Measurements from ENCODE around the gene RAB4A.
A peak's percentile ranks its signal among the peaks of the same experiment; 100 is the strongest.

RAB4A gene

DNA sequence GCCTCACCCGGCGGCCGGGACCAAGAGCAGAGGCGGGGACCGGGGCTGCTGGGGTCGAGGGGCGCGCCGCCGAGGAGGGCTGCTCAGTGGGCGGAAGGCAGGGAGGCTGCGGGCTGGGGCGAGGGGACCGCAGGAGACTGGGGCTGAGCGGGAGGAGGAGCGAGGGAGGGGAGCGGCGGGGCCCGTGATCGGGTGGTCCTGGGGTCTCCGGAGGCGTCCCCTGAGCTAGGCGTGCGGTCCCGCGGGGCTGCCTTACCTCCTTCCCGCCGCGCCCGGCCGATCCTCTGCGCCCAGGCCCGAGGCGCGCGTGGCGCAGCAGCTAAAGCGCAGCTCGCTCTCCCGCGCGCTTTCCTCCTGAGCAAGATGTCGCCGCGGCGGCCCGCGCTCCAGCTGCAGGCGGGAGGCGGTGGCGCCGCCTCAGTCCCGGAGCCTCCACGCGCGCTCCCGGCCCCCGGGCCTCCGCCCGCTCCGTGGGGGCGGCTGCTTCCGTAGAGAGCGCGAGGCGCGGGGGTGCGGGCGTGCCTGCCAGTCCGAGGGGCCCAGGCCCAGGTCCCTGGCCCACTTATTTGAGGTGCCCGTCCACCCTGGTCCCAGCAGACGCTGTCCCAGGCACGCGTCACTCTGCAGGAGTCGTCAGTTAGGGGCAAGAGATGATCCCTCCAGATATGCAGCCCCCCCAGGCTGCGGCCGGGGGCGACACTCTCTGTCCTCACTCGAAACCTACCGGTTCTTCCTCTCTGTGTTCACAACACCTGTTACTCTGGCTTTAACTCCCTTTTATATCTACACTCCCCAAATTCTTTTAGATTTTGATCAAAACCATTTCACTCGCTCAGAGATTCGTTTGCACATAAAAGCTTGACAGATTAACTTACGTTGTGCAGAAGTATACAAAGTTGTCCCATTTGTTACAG, 72.0 kb downstream of the RAB4A start, which contains the start of gene CCSAP:
TSS of gene CCSAP (minus strand) at position 392 of the 914 bp plus-strand sequence. CDS start 582 bp downstream, outside the sequence.
- H3K4me3 ChIP-seq, result peak within 1 kb of the TSS; percentile 88
- no peak for TF ChIP-seq CTCF (IDR thresholded peaks at IDR 0.05)
- DNase-seq (ENCODE audit: low spot score), result no peak
- peak within 1 kb of the TSS; percentile 70 to 96 for H3K27ac ChIP-seq

- Histone ChIP-seq H3K4me3 (no peak overlapping the region), H3K27ac (no peak overlapping the region)
- no peak for DNase-seq (ENCODE audit: low spot score)
- no peak for TF ChIP-seq CTCF (IDR thresholded peaks at IDR 0.05)
Observed at GRCh38 chr1:229344139-229344538, 73.2 kb downstream of the RAB4A start.

DNA sequence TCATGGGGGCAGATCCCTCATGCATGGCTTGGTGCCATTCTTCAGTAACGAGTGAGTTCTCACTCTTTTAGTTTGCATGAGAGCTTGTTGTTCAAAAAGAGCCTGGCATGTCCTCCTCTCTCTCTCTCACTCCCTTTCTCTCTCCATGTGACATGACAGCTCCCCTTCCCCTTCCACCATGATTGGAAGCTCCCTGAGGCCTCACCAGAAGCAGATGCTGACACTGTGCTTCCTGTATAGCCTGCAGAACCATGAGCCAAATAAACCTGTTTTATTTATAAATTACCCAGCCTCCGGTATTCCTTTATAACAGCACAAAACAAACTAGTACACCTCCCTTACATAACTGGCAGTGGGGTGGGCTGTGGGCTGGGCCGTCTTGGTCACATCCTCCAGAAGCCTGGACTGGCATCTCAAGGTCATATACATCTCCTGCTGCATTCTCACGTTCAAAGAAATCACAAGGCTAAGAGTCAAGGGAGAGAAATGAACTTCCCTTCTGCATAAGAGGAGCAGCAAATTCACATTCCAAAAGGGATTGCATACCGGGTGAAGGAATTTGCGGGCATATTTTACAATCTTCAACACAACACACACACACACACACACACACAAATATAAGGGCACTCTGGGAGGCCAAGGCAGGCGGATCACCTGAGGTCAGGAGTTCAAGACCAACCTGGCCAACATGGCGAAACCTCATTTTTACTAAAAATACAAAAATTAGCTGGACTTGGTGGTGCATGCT, 74.2 kb downstream of the RAB4A start:
- TF ChIP-seq CTCF (IDR thresholded peaks at IDR 0.05), result no peak
- no peak for DNase-seq (ENCODE audit: low spot score)
- no peak overlapping the region for H3K4me3 ChIP-seq
- no peak overlapping the region for H3K27ac ChIP-seq

- no peak for TF ChIP-seq CTCF (IDR thresholded peaks at IDR 0.05)
- H3K4me3 ChIP-seq, result no peak overlapping the region
- H3K27ac ChIP-seq, result no peak overlapping the region
- no peak for DNase-seq (ENCODE audit: low spot score)
Observed at GRCh38 chr1:229347528-229347927, 76.6 kb downstream of the RAB4A start.

GRCh38 chr1:229349463-229350385, 78.8 kb downstream of the RAB4A start:
- no peak for TF ChIP-seq CTCF (IDR thresholded peaks at IDR 0.05)
- no peak overlapping the region for H3K4me3 ChIP-seq
- H3K27ac ChIP-seq, result no peak overlapping the region
- DNase-seq (ENCODE audit: low spot score), result no peak

DNA sequence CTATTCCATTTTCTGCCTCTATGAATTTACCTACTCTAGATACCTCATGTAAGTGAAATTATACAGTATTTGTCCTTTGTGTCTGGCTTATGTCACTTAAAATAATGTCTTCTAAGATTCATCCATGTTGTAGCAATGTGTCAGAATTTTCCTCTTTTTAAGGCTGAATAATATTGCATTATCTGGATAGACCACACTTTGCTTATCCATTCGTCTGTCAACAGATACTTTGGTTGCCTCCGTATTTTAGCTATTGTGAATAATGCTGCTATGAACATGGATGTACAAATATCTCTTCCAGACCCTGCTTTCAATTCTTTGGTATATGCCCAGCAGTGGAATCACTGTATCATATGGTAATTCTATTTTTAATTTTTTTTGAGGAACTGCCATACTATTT, 82.1 kb downstream of the RAB4A start:
- H3K4me3 ChIP-seq, result no peak overlapping the region
- no peak overlapping the region for H3K27ac ChIP-seq
- DNase-seq (ENCODE audit: low spot score), result no peak
- TF ChIP-seq CTCF (IDR thresholded peaks at IDR 0.05), result no peak

All from coronary artery (tissue), 2 donors.